HG03135 (cell line): ENCODE measurements around the gene ZNF175.

Experiments
- ATAC-seq: cut with Tn5 transposase; IDR thresholded peaks from one replicate; pipeline ENCODE4 v1.9.1; 2021; ENCODE audit warnings: mild to moderate bottlenecking, moderate library complexity; ENCODE audit not compliant: unreplicated experiment

ZNF175 gene

DNA sequence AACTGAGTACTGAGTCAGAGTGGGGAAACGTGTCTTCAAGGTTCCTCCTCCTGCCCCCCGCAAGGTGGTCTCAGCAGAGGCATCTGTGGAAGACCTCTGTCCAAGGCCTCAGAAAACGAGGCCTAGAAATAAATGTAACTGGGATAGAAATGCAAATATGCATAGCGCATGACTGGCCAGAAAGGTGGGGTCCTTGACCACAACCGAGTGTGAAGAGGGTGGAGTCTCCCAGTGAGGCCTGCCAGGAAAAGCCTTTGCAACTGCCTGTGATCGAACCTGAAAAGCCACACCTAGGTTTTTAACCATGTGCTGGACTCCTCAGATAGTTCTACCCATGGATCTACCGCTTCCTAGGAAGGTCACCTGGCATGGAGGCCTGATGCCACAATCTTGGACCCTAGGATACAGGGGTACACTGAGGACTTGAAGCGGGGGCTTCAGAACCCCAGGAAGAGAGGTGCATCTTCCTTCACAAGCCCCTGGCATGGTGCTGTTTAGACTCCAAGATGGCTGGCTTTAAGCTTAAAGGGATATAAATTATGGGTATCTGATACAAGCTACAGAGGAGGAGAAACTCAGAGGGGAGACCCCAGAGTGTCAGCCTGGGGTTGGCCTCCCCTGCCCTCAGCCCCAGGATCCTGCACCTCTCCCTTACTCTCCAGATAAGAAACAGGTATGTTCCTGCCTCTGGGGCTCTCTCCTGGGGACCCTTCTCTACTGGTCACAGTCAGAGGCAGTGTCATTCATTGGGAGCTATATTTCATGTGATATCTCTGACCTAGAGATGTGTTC is 21.4 kb upstream of the ZNF175 start:
- ATAC-seq: no peak

DNA sequence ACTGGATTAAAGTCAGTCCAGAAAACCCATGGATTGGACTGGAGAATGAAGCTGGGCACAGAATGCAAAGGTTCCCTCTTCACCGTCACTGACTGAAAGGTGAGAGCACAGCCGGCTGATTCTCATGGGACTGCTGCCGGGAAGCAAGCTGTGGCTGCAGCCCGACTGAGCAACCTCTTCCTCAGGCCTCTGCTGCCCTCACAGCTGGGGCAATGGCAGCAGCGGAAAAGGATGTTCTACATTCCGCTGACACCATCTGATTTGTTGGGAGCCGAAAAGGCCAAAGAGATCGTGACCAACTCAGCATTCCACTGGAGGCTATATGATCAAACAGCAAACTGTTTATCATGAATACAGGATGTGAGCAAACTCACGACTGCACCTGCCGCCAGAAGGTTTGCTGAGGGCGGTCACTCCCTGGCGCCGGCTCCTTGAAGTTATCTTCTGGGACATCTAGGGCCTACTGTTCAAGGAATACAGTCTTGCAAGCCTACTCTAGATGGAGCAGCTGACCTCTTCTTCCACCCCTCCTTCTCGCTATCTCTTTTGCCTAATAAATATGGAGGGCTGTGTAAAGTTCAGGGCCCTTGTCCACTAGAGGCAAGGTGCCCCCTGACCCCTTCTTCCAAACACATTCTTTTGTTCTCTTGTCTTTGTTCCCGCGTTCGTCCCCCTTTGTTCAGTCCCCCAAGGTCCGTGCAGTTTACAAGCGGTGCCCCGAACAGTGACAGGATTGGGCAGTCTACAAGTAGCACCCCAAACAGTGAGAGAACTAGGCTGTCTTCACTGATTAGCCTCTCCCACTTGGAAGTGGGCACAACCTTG is 20.0 kb upstream of the ZNF175 start:
- no peak for ATAC-seq

DNA sequence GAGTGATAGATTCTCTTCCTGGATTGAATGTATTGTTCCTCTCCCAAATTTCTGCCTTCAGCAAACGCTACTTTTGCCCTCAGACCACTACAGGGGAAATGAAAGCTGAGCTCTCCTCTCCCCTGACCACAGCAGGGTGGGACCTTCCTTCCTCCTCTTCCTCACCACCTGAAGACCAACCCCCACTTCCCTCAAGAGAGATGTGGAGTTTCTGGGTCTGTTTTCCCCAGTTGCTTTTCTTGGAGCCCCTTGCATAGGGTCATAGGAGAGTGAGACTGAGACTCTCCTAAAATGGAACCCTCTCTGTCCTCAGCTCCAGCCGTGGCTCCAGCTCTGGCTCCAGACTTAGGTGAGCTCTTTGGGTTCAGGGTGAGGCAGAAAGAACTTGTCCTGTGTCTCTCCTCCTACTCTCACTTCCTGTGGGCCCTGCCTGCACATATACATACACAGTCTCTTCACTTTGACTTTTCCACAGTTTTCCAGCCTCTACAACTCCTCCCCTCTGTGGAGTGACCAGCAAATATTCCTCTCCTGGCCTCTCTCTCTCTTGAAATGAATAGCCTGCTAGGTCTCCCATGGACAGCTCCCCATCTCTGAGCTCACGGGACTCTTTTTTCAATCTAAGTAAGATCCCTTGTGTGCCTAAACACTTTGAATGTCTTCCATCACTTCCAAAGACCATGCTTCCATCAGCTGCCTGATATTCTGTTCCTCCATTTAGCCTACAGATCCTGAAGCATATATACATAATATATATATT is 19.2 kb upstream of the ZNF175 start:
- ATAC-seq: no peak

DNA sequence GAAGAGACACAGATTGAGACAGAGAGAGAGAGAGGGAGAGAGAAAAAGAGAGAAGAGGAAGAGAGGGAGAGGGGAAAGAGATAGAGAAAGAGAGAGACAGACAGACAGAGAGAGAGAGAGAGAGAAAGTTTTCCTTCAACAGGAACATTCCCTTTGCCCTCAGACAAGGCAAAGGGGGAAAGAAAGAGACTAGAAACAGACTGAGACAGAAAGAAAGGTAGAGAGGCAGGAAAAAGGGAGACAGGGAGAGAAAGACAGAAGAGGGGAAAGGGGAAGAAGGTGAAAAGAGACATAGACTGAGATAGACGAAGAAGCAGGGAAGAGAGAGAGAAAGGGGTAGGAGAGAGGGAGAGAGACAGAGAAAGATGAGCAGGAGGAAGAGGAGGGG is 18.5 kb upstream of the ZNF175 start:
- no peak for ATAC-seq

DNA sequence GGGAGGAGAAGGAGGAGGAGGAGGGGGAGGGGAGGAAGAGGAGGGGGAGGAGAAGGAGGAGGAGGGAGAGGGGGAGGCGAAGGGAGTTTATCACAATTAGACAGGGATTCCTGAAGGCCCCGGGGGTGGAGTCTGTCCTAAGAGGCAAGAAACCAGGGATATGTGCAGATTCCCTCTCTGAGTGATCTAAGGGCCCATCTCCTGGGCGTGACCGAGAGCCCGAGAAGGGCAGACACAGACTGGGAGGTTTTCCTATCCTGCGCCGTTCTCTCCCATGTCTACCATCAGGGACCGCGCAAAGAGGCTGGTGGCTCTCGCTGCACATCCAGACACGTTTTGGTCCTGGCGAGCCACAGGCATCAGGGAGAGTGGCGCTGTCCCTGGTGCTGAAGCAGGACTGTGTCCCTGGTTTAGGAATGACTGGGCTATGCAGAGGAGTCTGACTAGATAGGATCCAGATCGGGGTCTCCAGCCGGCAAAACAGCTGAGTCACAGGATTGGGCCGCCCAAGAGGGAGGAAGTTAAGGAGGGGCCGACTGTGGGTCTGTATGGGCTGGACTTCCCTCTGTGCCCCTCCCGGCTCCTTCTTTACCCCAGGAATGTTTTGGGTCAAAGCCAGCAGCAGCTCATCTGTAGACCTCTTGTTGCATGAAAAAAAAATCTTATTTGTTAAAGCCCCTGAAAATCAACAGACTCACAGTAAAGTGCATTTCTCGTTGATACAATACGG is 17.9 kb upstream of the ZNF175 start:
- ATAC-seq: no peak

DNA sequence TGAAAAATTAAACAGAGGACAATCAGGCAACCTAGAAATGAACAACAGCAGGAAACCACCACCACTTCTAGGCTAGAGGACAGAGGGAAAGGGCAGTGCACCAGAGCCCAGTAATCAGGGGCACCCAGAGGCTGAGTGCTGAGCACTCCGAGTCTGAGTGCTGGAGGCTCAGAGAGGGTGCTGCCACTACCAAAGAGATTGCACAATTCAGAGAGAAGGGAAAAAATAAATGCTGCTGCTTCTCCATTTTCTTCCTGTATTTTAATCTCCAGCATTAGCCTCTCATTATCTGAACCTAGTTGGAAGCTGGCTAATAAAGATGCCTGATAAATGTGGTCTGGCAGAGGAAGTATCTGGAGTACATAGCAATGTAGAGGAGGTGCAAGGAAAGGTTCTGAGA is 11.8 kb upstream of the ZNF175 start:
- no peak for ATAC-seq

DNA sequence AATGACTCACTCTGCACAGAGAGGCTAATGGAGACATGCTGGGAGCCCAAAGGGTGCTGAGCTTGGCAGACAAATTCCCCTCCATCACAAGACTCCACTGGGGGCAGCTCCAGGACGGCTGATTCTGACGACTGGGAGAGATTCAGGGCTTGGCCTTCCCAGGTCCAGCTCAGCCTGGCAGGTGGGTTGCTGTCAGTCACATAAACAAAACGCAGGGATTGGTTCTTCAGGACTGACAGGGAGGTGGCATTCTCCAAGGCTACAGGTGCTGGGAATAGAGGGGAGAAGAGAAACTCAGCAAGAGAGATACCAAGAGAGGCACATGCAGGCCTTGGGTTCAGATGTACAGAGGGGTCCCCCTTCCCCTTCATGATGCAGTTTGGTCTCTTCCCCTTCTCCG is 10.7 kb upstream of the ZNF175 start:
- no peak for ATAC-seq

DNA sequence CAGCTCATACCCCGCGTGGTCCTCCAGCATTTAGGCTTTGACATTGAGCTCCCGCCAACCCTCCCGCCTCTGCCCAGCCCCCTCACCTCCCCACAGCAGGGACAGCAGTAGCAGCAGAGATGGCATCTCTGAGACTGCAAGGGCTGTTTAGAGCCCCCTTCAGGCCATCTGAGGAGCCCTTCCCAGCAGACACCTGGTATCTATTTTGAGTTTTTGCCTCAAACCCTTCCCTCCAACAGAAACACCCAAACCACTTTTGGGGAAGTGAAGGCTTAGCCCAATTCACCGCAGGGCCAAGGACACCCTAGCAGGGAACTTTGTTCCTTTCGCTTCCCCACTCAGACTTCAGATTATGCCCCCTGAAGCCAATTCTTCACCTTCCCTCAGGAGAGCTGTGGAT is 6.3 kb upstream of the ZNF175 start:
- no peak for ATAC-seq

DNA sequence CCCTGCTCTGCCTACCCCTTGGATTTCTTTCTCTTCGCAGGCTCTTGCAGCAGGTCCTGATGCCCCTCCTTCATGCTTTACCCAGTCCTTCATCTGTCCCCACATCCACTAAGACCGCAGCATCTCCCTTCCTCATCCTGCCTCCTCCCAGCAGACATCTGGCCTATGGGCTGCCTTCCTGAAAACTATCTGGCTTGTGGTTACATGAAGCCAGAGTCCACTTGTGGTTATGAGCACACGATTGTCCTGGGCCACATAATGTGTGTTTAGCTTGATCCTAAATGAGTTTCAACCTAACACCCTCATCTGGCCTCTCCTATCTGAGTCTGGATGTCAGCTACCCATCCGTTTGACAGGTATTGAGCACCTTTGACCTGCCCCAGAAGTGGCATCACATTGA is 5.5 kb upstream of the ZNF175 start:
- ATAC-seq: no peak

DNA sequence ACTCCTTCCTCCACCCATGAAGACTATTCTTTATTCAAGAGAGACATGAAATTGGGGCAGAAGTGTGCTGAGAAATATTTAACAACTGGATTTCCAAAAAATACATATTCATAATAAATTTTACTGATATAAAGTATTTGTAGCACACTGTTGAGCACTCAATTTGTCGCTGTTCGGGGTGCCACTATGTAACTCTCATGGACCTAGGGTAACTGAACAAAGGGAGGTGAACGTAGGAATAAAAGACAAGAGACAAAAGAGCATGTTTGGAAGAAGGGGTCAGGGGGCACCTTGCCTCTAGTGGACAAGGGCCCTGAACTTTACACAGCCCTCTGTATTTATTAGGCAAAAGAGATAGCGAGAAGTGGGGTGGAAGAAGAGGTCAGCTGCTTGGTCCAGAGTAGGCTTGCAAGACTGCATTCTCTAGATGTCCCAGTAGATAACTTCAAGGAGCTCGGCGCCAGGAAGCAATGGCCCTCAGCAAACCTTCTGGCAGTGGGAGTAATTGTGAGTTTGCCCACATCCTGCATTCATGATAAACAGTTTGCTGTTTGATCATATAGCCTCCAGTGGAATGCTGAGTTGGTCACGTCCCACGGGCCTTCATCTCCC is 4.5 kb upstream of the ZNF175 start:
- ATAC-seq: no peak

DNA sequence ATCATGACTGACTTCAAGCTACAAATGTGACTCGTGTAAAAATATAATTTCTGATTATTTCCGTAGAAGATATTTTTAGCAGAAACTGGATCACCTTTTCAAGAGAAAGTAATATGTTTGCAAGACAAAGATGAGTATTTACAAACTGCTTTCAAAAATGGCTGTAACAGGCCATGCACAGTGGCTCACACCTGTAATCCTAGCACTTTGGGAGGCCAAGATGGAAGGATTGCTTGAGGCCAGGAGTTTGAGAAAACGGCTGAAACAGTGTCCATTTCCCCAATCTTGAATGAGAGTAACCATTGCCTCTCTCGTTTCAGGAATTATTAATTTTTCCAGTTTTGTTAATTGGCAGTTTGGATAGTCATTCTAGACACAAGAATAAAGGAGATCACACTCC is 3.5 kb upstream of the ZNF175 start:
- no peak for ATAC-seq

DNA sequence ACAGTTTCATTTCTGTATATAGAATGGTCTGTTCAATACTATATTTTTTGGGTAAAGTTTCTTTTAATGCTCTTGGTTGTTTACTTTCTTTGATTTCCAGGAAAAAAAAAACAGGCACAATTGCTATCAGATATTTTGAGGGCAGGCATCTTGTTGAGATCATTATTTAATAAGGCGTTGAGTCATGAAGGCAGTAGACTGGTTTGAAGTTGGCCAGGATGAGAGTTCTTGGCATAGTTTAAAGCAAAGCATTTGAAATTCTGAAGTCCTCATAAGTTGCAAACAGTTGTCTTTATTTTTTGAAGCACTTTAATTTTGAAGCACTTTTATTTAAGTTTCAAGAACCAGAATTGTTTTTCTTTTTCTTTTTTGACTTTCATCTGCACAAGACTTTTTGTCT is 2.6 kb upstream of the ZNF175 start:
- no peak for ATAC-seq

DNA sequence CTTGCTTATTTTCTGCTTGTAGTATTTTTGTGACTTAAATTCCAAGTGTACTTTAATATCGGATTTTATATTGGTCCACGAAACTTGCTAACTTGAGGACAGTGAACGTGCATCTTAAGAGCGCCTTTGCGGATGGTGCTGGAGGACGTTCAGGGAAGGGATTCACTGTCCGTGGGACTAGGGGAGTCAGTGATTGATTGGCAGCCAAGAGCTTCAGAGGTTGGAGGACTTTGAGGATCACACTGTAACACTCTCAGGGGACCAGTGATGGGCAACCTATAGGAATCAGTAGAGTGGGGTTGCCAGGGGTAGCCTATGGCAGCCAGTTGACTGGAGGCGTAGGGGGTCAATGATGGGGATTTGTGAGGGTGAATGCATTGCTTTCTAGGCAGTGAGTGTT is 516 bp downstream of the ZNF175 start:
- ATAC-seq: no peak

DNA sequence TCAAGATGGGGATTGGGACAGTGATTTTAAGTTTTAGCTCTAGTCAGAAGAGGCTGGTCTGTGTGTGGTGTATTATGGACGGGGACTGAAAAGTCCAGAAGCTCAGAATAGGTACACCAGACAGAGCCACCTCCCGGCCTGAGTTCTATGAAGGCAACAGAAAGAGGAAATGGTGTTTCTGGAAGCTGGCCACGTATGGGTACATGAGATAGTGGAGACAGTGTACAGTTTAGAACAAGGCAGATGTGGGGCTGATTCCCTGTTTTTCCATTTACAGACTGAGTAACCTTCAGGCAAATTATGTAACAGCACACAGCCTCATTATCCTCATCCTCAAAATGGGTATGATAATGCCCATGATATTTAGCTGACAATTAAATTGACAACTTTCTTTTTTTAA is 1.3 kb downstream of the ZNF175 start:
- no peak for ATAC-seq

DNA sequence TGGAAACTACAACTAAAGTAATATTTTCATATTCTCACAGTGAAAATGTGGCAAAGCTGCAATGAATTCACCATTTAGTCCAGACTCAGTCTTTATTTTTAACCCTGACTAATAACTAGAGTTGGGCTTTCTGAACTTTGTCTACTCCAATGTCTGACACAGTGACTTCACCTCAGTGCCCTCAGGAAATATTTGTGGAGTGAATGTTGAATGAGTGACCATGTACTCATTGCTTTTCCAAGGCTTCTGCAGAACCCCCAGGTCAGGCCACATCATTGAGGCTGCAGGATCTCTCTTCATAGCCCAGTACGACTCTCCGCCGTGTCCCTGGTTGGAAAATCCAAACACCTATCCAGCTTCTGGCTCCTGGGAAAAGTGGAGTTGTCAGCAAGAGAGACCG is 1.8 kb downstream of the ZNF175 start:
- no peak for ATAC-seq

DNA sequence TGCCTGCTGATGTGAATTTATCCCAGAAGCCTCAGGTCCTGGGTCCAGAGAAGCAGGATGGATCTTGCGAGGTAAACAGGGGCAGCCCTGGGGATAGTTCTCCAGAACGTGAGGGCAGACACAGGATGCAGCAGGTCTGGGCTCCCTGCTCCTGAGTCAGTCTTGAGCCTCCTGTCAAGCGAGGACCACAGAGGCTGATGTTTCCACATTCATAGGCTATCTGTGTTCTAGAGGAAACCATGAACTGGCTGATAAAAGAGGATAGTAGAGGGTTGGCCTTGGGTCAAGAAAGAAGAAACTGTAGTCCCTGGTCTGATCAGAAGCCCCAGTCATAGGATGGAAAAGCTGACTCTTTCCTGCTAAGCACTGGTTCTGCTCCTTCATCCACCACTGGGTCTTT is 2.2 kb downstream of the ZNF175 start:
- no peak for ATAC-seq

DNA sequence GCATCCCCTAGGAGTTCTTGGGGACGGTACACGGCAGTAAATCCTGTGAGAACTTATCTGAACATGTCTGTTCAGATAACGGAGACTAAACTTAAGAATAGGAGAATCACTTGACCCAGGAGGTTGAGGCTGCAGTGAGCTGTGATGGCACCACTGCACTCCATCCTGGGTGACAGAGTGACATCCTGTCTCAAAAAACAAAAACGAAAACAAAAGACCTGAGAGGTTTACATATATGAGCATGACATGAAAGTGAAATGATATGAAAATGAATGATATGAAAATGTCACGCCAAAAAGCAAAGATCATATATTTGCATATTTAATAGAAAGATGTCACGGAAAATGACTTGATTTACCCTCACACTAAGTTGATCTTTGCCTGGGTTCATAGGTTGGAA is 5.8 kb downstream of the ZNF175 start:
- no peak for ATAC-seq

DNA sequence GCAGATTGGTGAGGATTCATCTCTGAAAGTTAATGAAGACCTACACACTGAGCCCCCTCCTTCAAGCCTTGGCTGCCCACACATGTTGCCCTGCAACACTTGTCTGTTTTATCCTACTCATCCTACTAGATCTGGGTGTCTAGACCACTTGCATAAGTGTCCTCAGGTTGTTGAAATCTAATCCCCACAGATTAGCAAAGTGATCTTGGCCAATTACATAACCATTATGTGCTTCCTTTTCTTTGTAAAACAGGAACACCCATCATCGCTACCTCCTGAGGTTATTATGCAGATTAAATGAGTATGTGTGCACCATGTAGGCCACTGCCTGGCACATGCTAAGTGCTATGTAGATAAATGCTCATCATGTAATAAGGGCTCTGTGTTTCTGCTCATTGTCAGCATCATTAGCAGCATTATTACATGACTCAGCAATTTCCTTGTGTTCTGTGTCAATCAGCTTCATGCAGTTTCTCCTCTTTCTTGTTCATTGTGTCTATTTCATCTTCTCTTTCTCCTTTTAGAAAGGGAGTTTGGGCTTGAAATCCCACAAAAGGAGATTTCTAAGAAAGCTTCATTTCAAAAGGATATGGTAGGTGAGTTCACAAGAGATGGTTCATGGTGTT is 15.1 kb downstream of the ZNF175 start:
- no peak for ATAC-seq

DNA sequence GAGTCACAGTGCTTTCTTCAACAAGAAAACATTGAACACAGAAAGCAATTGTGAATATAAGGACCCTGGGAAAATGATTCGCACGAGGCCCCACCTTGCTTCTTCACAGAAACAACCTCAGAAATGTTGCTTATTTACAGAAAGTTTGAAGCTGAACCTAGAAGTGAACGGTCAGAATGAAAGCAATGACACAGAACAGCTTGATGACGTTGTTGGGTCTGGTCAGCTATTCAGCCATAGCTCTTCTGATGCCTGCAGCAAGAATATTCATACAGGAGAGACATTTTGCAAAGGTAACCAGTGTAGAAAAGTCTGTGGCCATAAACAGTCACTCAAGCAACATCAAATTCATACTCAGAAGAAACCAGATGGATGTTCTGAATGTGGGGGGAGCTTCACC is 15.7 kb downstream of the ZNF175 start:
- no peak for ATAC-seq
